Inflammatory macrophage treated with lipopolysaccharide for 4 hours (primary cell): ENCODE results near the gene CPA4.

Source experiments
- DNase-seq: peaks from one replicate; pipeline ENCODE4 v3.0.0-alpha.2; 2020

CPA4 gene

GRCh38 chr7:130366564-130366963 lies 73.6 kb downstream of the CPA4 start:
- no peak for DNase-seq

- no peak for DNase-seq
These were observed 74.3 kb downstream of the CPA4 start for GRCh38 chr7:130367088-130367755.

- no peak for DNase-seq
These were observed 75.1 kb downstream of the CPA4 start for GRCh38 chr7:130367836-130368746.

- peak; percentile 37 for DNase-seq
These were observed 76.2 kb downstream of the CPA4 start for GRCh38 chr7:130369110-130369711.

- DNase-seq, result no peak
These were observed 77.0 kb downstream of the CPA4 start for GRCh38 chr7:130369831-130370550.

GRCh38 chr7:130371046-130371445 lies 78.1 kb downstream of the CPA4 start:
- DNase-seq, result no peak

GRCh38 chr7:130372402-130373165 lies 79.6 kb downstream of the CPA4 start:
- no peak for DNase-seq
